ENCODE results near the gene SNX30. TPM values are rescaled to one million over a fixed set of nuclear protein-coding genes. Genes with fewer than 3 reads are reported as not detected.

The SNX30 gene
- total RNA-seq, 4 donors from 2014 or later = 6.2 to 18.2 (median 10.4) TPM

GRCh38 chr9:112774006-112774996 is 23.7 kb downstream of the SNX30 start:
- H3K36me3 ChIP-seq = no peaks in the 10 kb centered on the region
- no peak overlapping the region for H3K4me3 ChIP-seq
- TF ChIP-seq POLR2A (IDR thresholded peaks at IDR 0.05) = no peak
- TF ChIP-seq CTCF (IDR thresholded peaks at IDR 0.05) = no peak
- TF ChIP-seq POLR2AphosphoS5 (IDR thresholded peaks at IDR 0.05) = no peak
- TF ChIP-seq EP300 (IDR thresholded peaks at IDR 0.05) = no peak
- 18 to 52% methylated on average over 3 to 4 of the region's 9 CpGs for WGBS, 2 donors (ENCODE audit: low coverage in 1 of 2)
- H3K4me1 ChIP-seq = peaks cover 0 to 25% (median 13%) of the 10 kb centered on the region in 3 donors
- no peaks in the 10 kb centered on the region for H3K9me3 ChIP-seq
- no peak overlapping the region for H3K27ac ChIP-seq
- ATAC-seq = no peak
- H3K27me3 ChIP-seq = no peaks in the 10 kb centered on the region

- H3K36me3 ChIP-seq = no peaks in the 10 kb centered on the region
- H3K27ac ChIP-seq = no peak overlapping the region
- TF ChIP-seq EP300 (IDR thresholded peaks at IDR 0.05) = no peak
- TF ChIP-seq CTCF (IDR thresholded peaks at IDR 0.05) = no peak
- H3K4me1 ChIP-seq = peaks cover 0 to 11% (median 7%) of the 10 kb centered on the region in 3 donors
- no peak for ATAC-seq
- no peaks in the 10 kb centered on the region for H3K27me3 ChIP-seq
- no peaks in the 10 kb centered on the region for H3K9me3 ChIP-seq
- no peak overlapping the region for H3K4me3 ChIP-seq
Measured at GRCh38 chr9:112777914-112778313, 27.4 kb downstream of the SNX30 start.

GRCh38 chr9:112780450-112781036 is 30.0 kb downstream of the SNX30 start:
- H3K9me3 ChIP-seq = no peaks in the 10 kb centered on the region
- no peaks in the 10 kb centered on the region for H3K36me3 ChIP-seq
- H3K4me1 ChIP-seq = peaks cover 0 to 12% (median 0%) of the 10 kb centered on the region in 3 donors
- no peak for ATAC-seq
- WGBS, 2 donors (ENCODE audit: low coverage in 1 of 2) = 62 to 66% methylated on average over 6 of the region's 6 CpGs
- H3K27ac ChIP-seq = no peak overlapping the region
- H3K4me3 ChIP-seq = no peak overlapping the region
- TF ChIP-seq EP300 (IDR thresholded peaks at IDR 0.05) (no peak), POLR2AphosphoS5 (IDR thresholded peaks at IDR 0.05) (no peak), POLR2A (IDR thresholded peaks at IDR 0.05) (no peak), CTCF (IDR thresholded peaks at IDR 0.05) (no peak)
- no peaks in the 10 kb centered on the region for H3K27me3 ChIP-seq

GRCh38 chr9:112782218-112782617 is 31.7 kb downstream of the SNX30 start:
- TF ChIP-seq CTCF (IDR thresholded peaks at IDR 0.05) (no peak), POLR2A (IDR thresholded peaks at IDR 0.05) (no peak), POLR2AphosphoS5 (IDR thresholded peaks at IDR 0.05) (no peak), EP300 (IDR thresholded peaks at IDR 0.05) (no peak)
- H3K27me3 ChIP-seq = no peaks in the 10 kb centered on the region
- no peak overlapping the region for H3K27ac ChIP-seq
- H3K4me3 ChIP-seq = no peak overlapping the region
- 89 to 100% methylated on average over 1 of the region's 1 CpG for WGBS, 2 donors (ENCODE audit: low coverage in 1 of 2)
- ATAC-seq = no peak
- no peaks in the 10 kb centered on the region for H3K36me3 ChIP-seq
- no peaks in the 10 kb centered on the region for H3K9me3 ChIP-seq
- H3K4me1 ChIP-seq = peaks cover 0 to 12% (median 0%) of the 10 kb centered on the region in 3 donors

Measured in gastroesophageal sphincter (tissue), 4 donors.